NOMO-1 treated with dmso at 0.1 percent for 144 hours (cell line): Measurements from ENCODE around the gene TAOK3.

Source experiments
- DNase-seq: peaks from one replicate; lab custom pipeline; 2025; ENCODE audit not compliant: unreplicated experiment; lab: John Stamatoyannopoulos, UW

TAOK3 gene

GRCh38 chr12:118102070-118102469 lies 270.6 kb downstream of the TAOK3 start:
- DNase-seq, result no peak

DNA sequence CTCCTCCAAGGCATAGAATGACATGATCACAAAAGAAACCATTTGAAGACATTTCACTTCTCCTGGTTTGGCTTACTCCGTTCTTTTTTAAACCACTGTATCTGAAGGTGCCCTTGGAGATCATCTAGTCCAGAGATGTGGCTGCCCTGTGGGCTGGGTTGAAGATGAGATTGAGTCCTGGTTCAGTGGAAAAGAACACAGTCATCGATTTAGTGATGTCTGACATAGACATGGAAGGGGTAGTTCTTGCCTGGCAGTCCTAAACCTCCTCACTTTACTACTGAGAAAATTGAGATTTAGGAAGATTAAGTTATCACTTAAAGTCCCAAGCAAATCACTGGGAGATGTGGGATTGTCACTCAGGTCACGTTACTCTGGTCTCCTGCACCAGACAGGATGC lies 271.7 kb downstream of the TAOK3 start:
- no peak for DNase-seq
